Endothelial cell of umbilical vein (primary cell): ENCODE results near the gene ERP29. TPM values are rescaled to one million over a fixed set of nuclear protein-coding genes. Genes with fewer than 3 reads are reported as not detected.

Experiments used
- BruUV-seq: library from RNA; stranded (reverse); fragments of 400-500 nt; replicated peaks from 2 replicates; lab custom pipeline; 2021; lab: Mats Ljungman, UMichigan
- CTCF ChIA-PET: fragments of 300-600, 350-600 bp; sonication (Branson Sonifier 250); formaldehyde crosslinking; loops from one replicate; lab custom pipeline; 2021; ENCODE audit warnings: antibody characterized with exemption, inconsistent platforms; lab: Charles Lee
- POLR2A ChIA-PET: fragments of 300-600, 350-600 bp; sonication (Branson Sonifier 250); formaldehyde crosslinking; loops from one replicate; lab custom pipeline; 2021; ENCODE audit warnings: antibody characterized with exemption, inconsistent platforms; lab: Charles Lee
- DNase-seq: peaks from one replicate; pipeline ENCODE4 v3.0.0-alpha.2; 2011; ENCODE audit warnings: low read depth, low spot score
- FAIRE-seq: peaks from 2 replicates; lab custom pipeline; 2011; peaks lifted over from hg19 to GRCh38; lab: Jason Lieb, UNC
- H2AFZ ChIP-seq: 2 replicates; pipeline ENCODE4 v1.6.0; 2012; ENCODE audit warnings: low read depth, low read length, control low read depth, inconsistent platforms
- H3K27ac ChIP-seq: 2 replicates; pipeline ENCODE4 v1.5.1; 2011; ENCODE audit warnings: low read depth, mild to moderate bottlenecking, control low read depth, low read length, moderate library complexity; ENCODE audit not compliant: insufficient read depth
- H3K27me3 ChIP-seq, 2 experiments: 2 replicates each; pipeline versions ENCODE4 v1.6.0 to v1.6.1; 2011; ENCODE audit warnings: low read length in 2 of 2, mixed read lengths in 1 of 2; ENCODE audit not compliant: control insufficient read depth in 2 of 2, insufficient read depth in 2 of 2
- H3K36me3 ChIP-seq, 2 experiments: 2 replicates in 1 of 2; 3 replicates in 1 of 2; pipeline ENCODE4 v1.5.1; 2011; ENCODE audit warnings: low read length in 2 of 2, mild to moderate bottlenecking in 1 of 2, moderate library complexity in 1 of 2; ENCODE audit not compliant: control insufficient read depth in 2 of 2, insufficient read depth in 2 of 2; ENCODE audit errors: extremely low read depth in 1 of 2
- H3K4me1 ChIP-seq: 3 replicates; pipeline ENCODE4 v1.5.1; 2011; ENCODE audit warnings: mild to moderate bottlenecking, low read length; ENCODE audit not compliant: control insufficient read depth, insufficient read depth; ENCODE audit errors: extremely low read depth
- H3K4me2 ChIP-seq: 2 replicates; pipeline ENCODE4 v1.6.1; 2011; ENCODE audit warnings: low read length, control low read depth, mixed read lengths; ENCODE audit not compliant: insufficient read depth
- H3K4me3 ChIP-seq, 3 experiments: fragments of 200-600 bp in 1 of 3; sonication (generic), shearing (Covaris generic) in 1 of 3; replicated peaks in 1 of 3; 2 replicates each; pipeline ENCODE4 v1.5.1; 2011 to 2016; ENCODE audit warnings: control low read depth in 3 of 3, low read length in 3 of 3, mild to moderate bottlenecking in 2 of 3, inconsistent platforms in 1 of 3, low read depth in 1 of 3, moderate library complexity in 1 of 3; ENCODE audit not compliant: insufficient read depth in 1 of 3
- H3K79me2 ChIP-seq: 2 replicates; pipeline ENCODE4 v1.6.0; 2012; ENCODE audit warnings: low read length, inconsistent platforms; ENCODE audit not compliant: control insufficient read depth, insufficient read depth
- H3K9ac ChIP-seq: replicated peaks from 2 replicates; pipeline ENCODE3; 2011; ENCODE audit warnings: low read length, control low read depth; ENCODE audit not compliant: insufficient read depth; ENCODE audit errors: extremely low read depth
- H3K9me1 ChIP-seq: replicated peaks from 3 replicates; pipeline ENCODE4 v1.6.0; 2011; ENCODE audit warnings: mild to moderate bottlenecking, low read length; ENCODE audit not compliant: control insufficient read depth, insufficient read depth; ENCODE audit errors: extremely low read depth
- H3K9me3 ChIP-seq: replicated peaks from 2 replicates; pipeline ENCODE4 v1.5.1; 2012; ENCODE audit warnings: low read length, inconsistent platforms; ENCODE audit not compliant: control insufficient read depth, insufficient read depth
- H4K20me1 ChIP-seq: replicated peaks from 2 replicates; pipeline ENCODE3; 2011; ENCODE audit warnings: mild to moderate bottlenecking, low read length; ENCODE audit not compliant: control insufficient read depth, insufficient read depth; ENCODE audit errors: extremely low read depth
- CTCF ChIP-seq, 2 donors: IDR thresholded peaks; 1 replicate in 1 of 2; 2 replicates in 1 of 2; pipeline ENCODE4 v1.5.1; 2011; ENCODE audit warnings: low read length in 2 of 2, mild to moderate bottlenecking in 2 of 2, moderate library complexity in 2 of 2, control low read depth in 1 of 2, inconsistent platforms in 1 of 2, low read depth in 1 of 2; ENCODE audit not compliant: insufficient read depth in 1 of 2; ENCODE audit errors: extremely low read depth in 1 of 2
- EZH2 ChIP-seq: IDR thresholded peaks from 2 replicates; pipeline ENCODE4 v1.6.1; 2012; ENCODE audit warnings: borderline replicate concordance, low read depth, mild to moderate bottlenecking, moderate library complexity, low read length, inconsistent platforms; ENCODE audit not compliant: severe bottlenecking
- FOS ChIP-seq: IDR thresholded peaks from 2 replicates; pipeline ENCODE4 v1.6.1; 2011; ENCODE audit warnings: mild to moderate bottlenecking, low read length, moderate library complexity, borderline replicate concordance; ENCODE audit not compliant: insufficient read depth
- GATA2 ChIP-seq: IDR thresholded peaks from 2 replicates; pipeline ENCODE4 v1.7.0; 2011; ENCODE audit warnings: low read depth, mild to moderate bottlenecking, moderate library complexity, mixed read lengths, low read length; ENCODE audit not compliant: insufficient read length, insufficient read depth
- JUN ChIP-seq: IDR thresholded peaks from 2 replicates; pipeline ENCODE4 v1.6.1; 2011; ENCODE audit warnings: borderline replicate concordance, low read depth; ENCODE audit not compliant: insufficient read length, insufficient read depth
- MAX ChIP-seq: IDR thresholded peaks from 2 replicates; pipeline ENCODE4 v1.6.1; 2011; ENCODE audit not compliant: insufficient read depth, insufficient read length
- MYC ChIP-seq: IDR thresholded peaks from one replicate; pipeline ENCODE4 v1.6.1; 2011; ENCODE audit warnings: mild to moderate bottlenecking, low read depth, low read length
- POLR2A ChIP-seq: IDR thresholded peaks from 2 replicates; pipeline ENCODE4 v1.6.1; 2012; ENCODE audit warnings: low read depth, mild to moderate bottlenecking, control low read depth, low read length
- POLR2AphosphoS5 ChIP-seq: IDR thresholded peaks from 2 replicates; pipeline ENCODE4 v1.6.1; 2012; ENCODE audit warnings: low read depth, mild to moderate bottlenecking, control low read depth, low read length, moderate library complexity; ENCODE audit not compliant: insufficient read depth
- dilution Hi-C: fragments of 300-500 bp; cut with MboI; formaldehyde crosslinking; loops from one replicate; pipeline ENCODE4 v1.15.0; 2019; ENCODE audit warnings: low sequenced_read_pairs; ENCODE audit not compliant: extremely low pct_ligation_motif_present
- intact Hi-C: fragments of 100-400 bp; cut with micrococcal nuclease; formaldehyde crosslinking; loops from one replicate; pipeline ENCODE4 v1.10.0; 2022
- polyA plus RNA-seq, 4 experiments: library from polyadenylated mRNA; depleted of rRNA in 3 of 4; stranded (reverse) in 3 of 4; unstranded in 1 of 4; fragments of >200 nt; gene quantifications; 2 replicates each; pipeline versions ENCODE4 v1.2.1 to v1.2.3, GENCODE V29; 2011 to 2012; ENCODE audit warnings: missing spikeins in 1 of 4
- total RNA-seq: library from RNA; stranded (reverse); gene quantifications from 2 replicates; pipeline ENCODE4 v1.2.3, GENCODE V29; 2021

The ERP29 gene
- total and polyA plus RNA-seq, 2 donors (not counting 3 experiments of a cell fraction or from before 2014, with no cell fraction given): 77.1 to 116 TPM

- intact Hi-C loops (no loop called here), dilution Hi-C loops (no loop called here)
- Histone ChIP-seq H3K4me2 (no peak overlapping the region), H3K36me3 (peaks cover 4 to 20% of the 10 kb centered on the region in 2 experiments), H3K4me3 (no peak overlapping the region), H2AFZ (no peak overlapping the region), H3K4me1 (peaks cover 17% of the 10 kb centered on the region), H4K20me1 (no peaks in the 10 kb centered on the region), H3K9ac (no peak overlapping the region), H3K9me3 (no peaks in the 10 kb centered on the region), H3K79me2 (peaks cover 2% of the 10 kb centered on the region), H3K27me3 (no peaks in the 10 kb centered on the region), H3K27ac (no peak overlapping the region), H3K9me1 (no peaks in the 10 kb centered on the region)
- no peak for FAIRE-seq
- DNase-seq: no peak
- no TSS peak for BruUV-seq
- CTCF ChIA-PET: no interaction called here
- TF ChIP-seq MAX (no peak), POLR2AphosphoS5 (no peak)
- POLR2A ChIA-PET: no interaction called here
These were observed 32.8 kb downstream of the ERP29 start for GRCh38 chr12:112046003-112046402.

- Histone ChIP-seq H2AFZ (no peak overlapping the region), H3K79me2 (peaks cover 5% of the 10 kb centered on the region), H4K20me1 (no peaks in the 10 kb centered on the region), H3K4me1 (peaks cover 17% of the 10 kb centered on the region), H3K9ac (no peak overlapping the region), H3K27ac (no peak overlapping the region), H3K36me3 (peaks cover 8 to 21% of the 10 kb centered on the region in 2 experiments), H3K9me1 (no peaks in the 10 kb centered on the region), H3K4me2 (no peak overlapping the region), H3K27me3 (no peaks in the 10 kb centered on the region), H3K4me3 (no peak overlapping the region), H3K9me3 (no peaks in the 10 kb centered on the region)
- DNase-seq: no peak
- dilution Hi-C loops: no loop called here
- no TSS peak for BruUV-seq
- no peak for TF ChIP-seq CTCF (IDR thresholded peaks at IDR 0.05; ENCODE audit: extremely low read depth in 1 of 2, insufficient read depth in 1 of 2, low read depth in 1 of 2, low read length in 2 of 2)
- no peak for TF ChIP-seq JUN
- TF ChIP-seq EZH2: no peak
- no peak for TF ChIP-seq FOS
- no peak for TF ChIP-seq GATA2
- TF ChIP-seq MAX: no peak
- no peak for TF ChIP-seq POLR2AphosphoS5
- TF ChIP-seq MYC: no peak
- no peak for TF ChIP-seq POLR2A
- POLR2A ChIA-PET: no interaction called here
- CTCF ChIA-PET: interaction anchor here (1.0 to 4.8 kb wide), 7 partner anchors 10 to 338 kb away, joined by 3 to 24 read pairs (median 4); no protein-coding TSS in a partner anchor
- intact Hi-C loops: no loop called here
- FAIRE-seq: no peak
These were observed 36.1 kb downstream of the ERP29 start for GRCh38 chr12:112049351-112049750.
